Mucosa of gallbladder (tissue), 1 donor: Measurements from ENCODE around the gene ABHD3. TPM values are rescaled to one million over a fixed set of nuclear protein-coding genes. Genes with fewer than 3 reads are reported as not detected.
A peak's percentile ranks its signal among the peaks of the same experiment; 100 is the strongest.
"Not testable (repeated sequence)": the region's sequence is repeated elsewhere in the genome, so short reads cannot be mapped to it uniquely, and the experiment has no call there.

Experiments
- DNase-seq: peaks from one replicate; pipeline ENCODE4 v3.0.0-alpha.2; 2020; ENCODE audit warnings: low spot score
- total RNA-seq: library from RNA; stranded (reverse); gene quantifications from one replicate; pipeline ENCODE4 v1.2.1, GENCODE V29; 2021
- donor health status: DM: no; HTN: no; CAD: no.

ABHD3 gene
- total RNA-seq, 1 donor from 2014 or later, result 71.4 TPM

- DNase-seq, result no peak
Observed at GRCh38 chr18:21703241-21703820, 1.2 kb downstream of the ABHD3 start.

DNA sequence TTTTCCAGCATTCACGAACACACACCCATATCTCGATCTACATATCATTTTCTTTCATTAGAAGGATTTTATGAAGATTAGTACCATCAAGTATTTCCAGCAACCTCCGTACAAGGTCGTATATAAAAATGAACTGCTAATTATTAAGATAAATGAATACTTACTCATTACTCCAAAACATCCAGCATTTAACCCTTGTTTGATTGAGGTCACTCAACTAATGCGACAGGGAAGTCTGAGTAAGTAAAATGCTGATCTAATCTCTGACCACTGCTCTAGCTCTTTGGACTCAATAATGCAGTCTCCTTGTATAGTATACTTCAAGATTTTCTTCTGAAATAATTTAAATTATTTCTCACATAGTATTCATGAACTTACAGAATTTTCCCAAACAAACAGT lies 2.0 kb downstream of the ABHD3 start:
- no peak for DNase-seq

- DNase-seq, result no peak
Observed at GRCh38 chr18:21701621-21702020, 3.0 kb downstream of the ABHD3 start.

GRCh38 chr18:21700528-21701075 lies 4.0 kb downstream of the ABHD3 start:
- no peak for DNase-seq

DNA sequence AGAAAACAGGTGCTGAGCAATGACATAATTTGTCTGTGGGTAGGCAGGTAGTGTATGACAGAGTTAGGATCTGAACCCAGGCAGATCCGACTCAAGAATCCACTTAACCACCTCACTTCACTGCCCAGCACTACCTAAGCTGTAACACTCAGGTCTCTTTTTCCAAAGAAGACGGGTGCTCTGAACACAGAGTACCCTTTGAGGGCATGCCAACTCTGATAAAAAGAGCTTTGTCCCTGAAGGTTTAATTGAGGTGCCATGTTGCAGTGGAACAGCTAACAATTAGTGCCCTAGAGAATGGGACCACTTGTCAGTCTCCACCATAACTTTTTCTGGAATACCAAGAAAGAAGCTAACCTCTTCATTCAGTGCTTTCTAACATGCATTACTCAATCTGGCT lies 11.3 kb downstream of the ABHD3 start:
- DNase-seq, result no peak

DNA sequence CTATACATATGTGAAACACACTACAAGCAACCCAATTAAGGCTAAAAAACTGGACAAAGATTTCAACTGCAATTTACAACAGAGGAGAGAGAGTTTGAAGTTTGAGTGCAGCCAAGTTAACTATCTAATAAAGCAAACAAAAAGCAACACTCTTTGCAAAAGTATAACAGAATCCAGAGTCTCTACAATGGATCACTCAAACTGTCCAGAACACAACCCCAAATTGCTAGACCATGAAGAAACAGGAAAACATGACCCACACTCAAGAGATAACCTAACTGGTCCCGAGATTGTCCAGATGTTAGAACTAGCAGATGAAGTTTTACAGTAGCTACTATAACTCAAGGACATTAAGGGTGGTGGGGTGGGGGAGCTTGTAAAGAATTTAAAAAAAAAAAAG lies 14.8 kb downstream of the ABHD3 start:
- DNase-seq, result no peak

DNA sequence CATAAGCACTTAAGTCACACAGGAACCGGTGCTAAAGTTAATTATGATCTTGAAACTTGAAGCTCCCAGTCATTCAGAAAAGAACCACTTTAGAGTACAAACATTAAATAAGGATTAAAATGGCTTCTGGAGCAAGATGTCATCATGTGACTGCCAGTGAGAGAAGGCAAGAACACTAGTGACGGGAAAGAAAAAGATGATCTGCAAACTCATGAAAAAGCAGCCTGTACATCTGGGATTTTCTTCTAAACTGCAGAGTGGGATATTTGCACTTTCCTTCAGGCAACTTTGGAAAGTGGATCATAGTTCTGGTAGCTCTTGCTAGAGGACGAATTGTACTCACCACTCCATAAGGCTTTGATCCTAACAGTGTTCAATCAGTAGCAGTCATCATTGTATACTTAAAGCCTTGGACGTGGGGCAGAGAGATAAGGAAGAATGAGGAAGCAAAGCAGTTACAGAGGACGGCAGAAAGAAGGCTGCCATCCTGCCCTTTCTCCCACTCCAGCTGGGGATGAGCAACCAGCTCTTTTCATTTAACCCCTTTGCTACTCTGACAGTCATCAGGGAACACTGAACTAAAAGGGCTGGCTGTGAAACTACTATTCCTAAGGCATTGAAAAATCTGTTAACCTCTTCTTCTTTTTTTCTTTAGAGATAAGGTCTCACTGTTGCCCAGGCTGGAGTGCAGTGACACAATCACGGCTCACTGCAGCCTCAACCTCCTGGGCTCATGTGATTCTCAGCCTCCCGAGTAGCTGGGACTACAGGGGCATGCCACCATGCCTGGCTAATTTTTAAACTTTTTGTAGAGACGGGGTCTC lies 18.1 kb downstream of the ABHD3 start:
- peak; percentile 40 for DNase-seq

DNA sequence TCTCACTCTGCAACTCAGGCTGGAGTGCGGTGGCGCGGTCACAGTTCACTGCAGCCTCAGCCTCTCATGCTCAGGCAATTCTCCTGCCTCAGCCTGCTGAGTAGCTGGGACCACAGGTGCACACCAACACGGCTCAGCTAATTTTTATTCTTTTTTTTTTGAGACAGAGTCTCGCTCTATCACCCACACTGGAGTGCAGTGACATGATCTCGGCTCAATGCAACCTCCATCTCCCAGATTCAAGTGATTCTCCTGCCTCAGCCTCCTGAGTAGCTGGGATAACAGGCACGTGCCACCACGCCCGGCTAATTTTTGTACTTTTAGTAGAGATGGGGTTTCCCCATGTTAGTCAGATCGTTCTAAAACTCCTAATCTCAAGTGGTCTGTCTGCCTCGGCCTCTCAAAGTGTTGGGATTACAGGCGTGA lies 19.0 kb downstream of the ABHD3 start:
- not testable (repeated sequence) for DNase-seq

DNA sequence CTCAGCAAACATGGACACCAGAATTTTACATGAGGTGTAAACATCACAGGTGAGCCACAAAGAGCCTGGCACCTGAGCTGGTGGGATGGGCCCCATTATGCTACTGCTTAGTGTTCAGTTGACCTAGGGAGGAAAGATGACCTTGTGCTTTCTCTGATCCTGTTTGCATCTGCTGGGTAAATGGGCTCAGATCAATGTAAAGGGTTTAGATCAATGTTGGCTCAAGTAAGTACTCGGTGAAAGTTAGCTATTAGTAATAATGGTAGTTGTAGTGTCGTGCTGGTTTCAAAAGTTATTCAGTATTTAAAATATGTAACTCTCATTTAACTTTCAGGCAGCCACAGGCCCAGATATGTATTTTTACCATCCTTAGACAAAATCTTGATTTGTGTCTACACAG lies 19.8 kb downstream of the ABHD3 start:
- DNase-seq, result no peak

- no peak for DNase-seq
Observed at GRCh38 chr18:21682371-21683051, 22.1 kb downstream of the ABHD3 start.

DNA sequence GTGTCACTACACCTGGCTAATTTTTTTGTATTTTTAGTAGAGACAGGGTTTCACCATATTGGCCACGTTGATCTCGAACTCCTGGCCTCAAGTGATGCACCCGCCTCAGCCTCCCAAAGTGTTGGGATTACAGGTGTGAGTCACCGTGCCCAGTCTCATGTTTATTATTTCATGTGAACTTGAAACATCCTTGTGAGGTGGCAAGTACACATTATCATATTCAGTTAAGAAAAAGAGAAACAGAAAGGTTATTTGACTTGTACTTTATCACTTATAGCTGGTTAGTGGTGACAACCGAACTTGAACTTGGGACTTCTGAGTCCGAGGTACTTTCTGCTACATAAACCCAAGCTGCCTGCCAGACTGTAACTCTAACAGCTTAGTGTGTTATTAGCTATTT lies 24.4 kb downstream of the ABHD3 start:
- DNase-seq, result no peak

GRCh38 chr18:21678859-21679258 lies 25.7 kb downstream of the ABHD3 start:
- no peak for DNase-seq

DNA sequence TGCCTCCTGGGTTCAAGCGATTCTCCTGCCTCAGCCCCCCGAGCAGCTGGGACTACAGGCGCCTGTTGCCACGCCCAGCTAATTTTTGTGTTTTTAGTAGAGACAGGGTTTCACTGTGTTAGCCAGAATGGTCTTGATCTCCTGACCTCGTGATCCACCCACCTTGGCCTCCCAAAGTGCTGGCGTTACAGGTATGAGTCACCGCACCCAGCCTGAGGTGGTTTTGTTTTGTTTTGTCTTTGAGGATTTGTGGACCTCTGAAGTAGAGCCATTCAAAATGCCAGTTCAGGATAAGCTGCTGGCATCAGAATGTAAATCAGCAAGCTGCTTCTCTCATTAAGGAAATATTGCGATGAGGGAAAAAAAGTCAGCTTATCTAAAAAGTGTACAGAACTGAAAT lies 29.2 kb downstream of the ABHD3 start:
- peak; percentile 14 for DNase-seq

GRCh38 chr18:21672521-21673267 lies 31.9 kb downstream of the ABHD3 start:
- peak; percentile 86 for DNase-seq

GRCh38 chr18:21669736-21670285 lies 34.8 kb downstream of the ABHD3 start:
- DNase-seq, result no peak

DNA sequence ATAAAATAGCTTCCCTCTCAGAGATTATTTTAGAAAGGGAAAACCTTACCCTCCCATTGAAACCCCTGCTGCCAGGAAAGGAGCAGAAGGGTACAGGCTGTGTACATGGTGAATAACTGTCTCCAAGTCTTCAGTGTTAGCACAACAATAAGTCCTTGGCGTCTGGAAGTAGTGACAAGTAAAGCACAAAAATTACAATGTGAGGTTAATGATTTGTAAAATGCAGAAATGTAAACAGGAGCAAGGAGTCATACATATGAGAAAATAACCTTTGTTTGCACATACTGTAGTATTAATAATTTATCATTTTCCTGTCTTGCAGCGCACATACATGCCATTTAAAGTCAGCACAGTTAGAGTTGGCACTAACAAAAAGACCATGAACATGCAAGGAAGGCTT lies 40.5 kb downstream of the ABHD3 start:
- no peak for DNase-seq

DNA sequence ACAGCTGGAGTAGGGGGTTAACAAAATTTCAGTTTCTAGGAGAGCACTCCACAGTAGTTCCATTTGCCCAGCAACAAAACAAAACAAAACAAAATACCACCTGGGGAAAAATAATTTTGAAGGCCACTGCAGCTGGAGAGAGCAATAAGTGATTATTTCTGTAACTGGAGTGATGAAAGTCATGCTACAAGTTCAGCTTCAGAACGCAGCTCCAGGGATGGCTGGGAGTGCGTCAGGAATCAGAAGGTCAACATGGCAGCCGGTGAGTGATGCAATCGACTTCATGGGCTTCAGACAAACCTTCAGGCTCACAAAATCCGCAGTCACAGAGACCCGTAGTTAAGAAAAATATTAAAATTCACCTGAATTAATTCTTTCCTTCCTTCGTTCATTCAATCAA lies 41.0 kb downstream of the ABHD3 start:
- no peak for DNase-seq

DNA sequence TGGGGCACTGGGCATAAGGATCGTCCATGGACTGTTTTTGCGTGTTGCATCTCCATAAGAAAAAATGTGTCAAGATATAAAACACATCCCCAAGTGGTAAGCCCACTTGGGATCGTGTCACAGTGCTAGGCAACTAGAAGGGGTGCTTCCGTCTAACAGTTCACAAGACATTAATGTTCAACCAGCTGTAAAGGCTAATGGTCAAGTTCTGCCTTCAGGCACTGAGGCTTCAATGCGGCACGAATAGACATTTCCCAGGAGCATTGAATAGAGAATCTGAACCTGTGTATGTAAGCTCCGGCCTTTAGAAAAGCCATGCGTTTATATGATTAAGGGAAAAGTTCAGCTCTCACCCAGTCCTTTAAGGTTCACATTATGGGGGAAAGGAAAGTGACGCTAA lies 42.0 kb downstream of the ABHD3 start:
- no peak for DNase-seq

DNA sequence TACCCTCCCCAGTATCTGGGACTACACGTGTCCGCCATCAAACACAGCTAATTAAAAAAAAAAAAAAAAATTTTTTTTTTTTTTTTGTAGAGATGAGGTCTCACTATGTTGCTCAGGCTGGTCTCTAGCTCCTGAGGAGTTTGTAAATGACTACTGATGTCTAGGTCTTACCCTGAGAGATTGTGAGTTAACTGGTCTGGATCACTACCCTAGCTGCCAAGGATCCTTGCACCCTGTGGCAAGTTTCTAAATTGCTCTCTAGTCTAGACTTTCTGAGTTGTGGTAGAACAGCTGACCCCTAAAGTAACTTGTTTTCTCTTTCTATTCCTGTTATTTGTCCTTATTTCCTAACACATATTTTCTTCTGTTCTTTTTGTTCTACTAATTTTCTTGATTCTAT lies 44.5 kb downstream of the ABHD3 start:
- DNase-seq, result no peak

GRCh38 chr18:21656402-21656801 lies 48.2 kb downstream of the ABHD3 start:
- DNase-seq, result no peak

DNA sequence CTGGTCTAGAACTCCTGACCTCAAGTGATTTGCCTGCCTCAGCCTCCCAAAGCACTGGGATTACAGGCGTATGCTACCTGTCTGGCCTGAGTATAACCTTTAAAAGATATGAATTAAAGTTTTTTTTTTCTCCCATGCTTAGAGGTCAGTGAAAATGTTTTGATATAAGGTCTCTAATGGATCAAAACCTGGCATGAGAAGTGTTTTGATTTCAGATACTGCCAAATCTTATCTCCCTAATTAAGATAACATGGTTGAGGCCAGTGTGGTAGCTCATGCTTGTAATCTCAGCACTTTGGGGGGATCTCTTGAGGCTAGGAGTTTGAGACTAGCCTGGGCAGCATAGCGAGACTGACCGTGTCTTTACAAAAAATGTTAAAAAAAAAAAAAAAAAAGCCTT lies 51.2 kb downstream of the ABHD3 start:
- no peak for DNase-seq

DNA sequence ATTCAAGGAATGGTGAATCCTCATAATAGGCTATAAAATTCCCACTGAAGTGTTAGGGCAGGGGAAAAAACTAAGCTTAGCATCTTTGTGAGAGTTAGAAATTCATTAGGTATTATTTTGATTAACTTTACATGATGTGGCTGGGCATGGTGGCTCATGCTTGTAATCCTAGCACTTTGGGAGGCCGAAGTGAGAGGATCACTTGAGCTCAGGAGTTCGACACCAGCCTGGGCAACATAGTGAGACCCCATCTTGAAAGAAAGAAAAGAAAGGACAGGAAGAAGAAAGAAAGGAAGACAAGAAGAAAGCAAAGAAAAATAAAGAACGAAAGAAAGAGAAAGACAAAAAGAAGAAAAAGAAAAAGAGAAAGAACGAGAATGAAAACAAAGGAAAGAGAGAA lies 52.5 kb downstream of the ABHD3 start:
- DNase-seq, result no peak
